HG03280 (cell line): Measurements from ENCODE around the gene TRIP10.
"Not testable (repeated sequence)": the region's sequence is repeated elsewhere in the genome, so short reads cannot be mapped to it uniquely, and the experiment has no call there.

Experiments
- ATAC-seq: cut with Tn5 transposase; IDR thresholded peaks from one replicate; pipeline ENCODE4 v1.9.1; 2021; ENCODE audit warnings: mild to moderate bottlenecking, moderate library complexity; ENCODE audit not compliant: unreplicated experiment

TRIP10 gene

DNA sequence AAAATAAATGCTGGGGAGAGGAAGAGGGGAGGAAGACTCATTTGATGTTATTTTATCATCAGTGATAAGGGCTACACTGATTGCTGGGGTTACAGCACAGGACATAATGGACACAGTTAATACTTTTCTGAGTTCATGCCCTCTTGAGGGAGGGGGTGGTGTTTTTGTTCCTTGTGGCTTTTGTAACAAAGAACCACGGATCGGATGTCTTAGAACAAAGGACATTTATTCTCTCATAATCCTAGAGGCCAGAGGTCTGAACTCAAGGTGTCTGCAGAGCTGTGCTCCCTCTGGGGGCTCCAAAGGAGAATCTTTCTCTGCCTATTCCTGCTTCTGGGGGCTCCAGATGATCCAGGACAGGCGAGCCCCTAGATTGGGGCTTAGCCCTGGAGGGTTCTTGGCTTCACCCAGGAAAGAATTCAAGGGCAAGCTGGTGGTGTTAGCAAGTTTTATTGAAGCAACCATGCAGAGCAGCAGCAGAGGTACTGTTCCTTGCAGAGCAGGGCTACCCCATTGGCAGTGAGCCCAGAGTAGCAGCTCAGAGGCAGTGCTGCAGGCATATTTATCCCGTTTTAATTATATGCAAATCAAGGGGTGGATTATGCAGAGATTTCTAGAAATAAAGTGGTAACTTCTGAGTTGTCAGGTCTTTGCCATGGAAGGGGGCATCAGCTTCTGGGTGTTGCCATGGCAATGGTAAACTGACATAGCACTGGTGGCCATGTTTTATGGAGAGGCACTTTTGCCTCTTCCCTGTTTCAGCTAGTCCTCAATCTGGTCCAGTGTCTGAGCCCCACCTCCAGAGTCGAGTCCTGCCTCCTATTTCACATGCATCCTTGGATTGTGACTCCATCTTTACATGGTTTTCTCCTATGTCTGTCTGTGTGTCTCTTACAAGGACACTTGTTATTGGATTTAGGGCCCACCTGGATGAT, 51.0 kb downstream of the TRIP10 start:
- ATAC-seq = no peak

DNA sequence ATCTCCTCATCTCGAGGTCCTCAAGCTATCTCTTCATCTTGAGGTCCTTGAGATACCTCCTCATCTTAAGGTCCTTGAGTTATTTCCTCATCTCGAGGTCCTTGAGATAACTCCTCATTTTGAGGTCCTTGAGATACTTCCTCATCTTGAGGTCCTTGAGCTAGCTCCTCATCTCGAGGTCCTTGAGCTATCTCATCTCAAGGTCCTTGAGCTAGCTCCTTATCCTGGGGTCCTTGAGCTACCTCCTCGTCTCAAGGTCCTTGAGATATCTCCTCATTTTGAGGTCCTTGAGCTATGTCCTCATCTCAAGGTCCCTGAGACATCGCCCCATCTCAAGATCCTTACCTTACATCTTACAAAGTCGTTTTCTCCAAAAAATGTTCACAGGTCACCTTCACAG, 51.8 kb downstream of the TRIP10 start:
- no peak for ATAC-seq

DNA sequence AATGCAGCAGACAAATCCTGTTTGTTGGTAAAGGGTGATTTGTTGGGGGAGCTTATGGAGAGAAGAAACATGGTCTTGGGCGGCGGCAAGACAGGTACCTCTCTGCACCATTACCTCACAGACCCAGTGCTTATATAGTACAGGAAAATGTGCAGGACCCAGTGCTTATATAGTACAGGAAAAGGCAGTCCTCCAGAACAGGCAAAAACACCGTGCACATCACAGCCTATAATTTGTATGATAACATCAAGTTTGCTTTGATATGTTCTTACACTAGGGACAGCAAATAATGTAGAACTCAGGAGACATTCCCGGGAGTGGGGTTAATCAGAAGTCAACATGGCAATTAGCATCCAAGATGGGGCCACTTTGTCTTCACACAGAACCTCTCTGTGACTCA, 53.9 kb downstream of the TRIP10 start:
- ATAC-seq = no peak

DNA sequence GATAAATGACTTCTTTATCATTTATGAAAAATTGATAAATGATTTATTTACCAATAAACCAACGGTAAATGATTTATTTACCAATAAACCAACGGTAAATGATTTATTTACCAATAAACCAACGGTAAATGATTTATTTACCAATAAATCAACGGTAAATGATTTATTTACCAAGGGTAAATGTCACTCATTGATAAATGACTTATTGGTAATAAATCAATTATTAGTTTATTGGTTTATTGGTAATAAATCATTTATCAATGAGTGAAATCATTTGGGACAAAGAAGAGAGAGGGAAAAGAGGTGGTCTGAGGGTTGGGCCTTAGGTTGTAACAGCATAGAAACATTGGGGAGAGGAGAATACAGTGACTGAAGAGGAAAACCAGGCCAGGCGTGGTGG, 54.5 kb downstream of the TRIP10 start:
- no peak for ATAC-seq

DNA sequence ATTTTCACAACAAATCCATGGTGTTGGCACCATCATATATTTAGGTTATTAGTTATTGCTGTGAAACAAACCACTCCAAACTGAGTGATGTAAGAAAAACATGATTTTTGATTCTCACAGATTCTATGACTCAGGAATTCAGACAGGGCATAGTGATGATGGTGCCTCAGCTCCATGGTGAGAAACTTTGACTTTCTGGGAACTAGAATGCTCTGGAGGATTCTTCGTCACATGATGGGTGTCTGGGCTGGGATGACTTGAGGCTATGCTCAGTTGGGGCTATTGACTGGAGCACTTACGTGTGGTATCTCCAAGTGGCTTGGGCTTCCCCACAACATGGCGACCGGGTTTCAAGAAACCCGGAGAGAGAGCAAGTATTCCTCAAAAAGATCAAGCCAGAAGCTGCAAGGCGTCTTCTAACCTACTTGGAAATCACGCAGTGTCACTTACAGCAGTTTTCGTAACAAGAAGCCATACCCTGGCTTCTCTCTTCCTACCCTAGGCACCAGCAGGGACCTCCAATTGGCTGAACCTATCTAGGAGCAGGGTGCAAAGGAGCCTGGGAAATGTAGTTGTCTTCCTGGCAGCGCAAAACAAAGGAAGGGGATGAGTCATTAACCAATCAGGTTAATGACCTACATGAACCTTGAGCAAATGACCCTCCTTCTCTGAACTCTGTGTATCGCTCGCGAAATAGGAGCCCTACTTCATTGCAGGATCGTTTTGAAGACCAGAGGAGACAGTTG, 55.4 kb downstream of the TRIP10 start:
- no peak for ATAC-seq

DNA sequence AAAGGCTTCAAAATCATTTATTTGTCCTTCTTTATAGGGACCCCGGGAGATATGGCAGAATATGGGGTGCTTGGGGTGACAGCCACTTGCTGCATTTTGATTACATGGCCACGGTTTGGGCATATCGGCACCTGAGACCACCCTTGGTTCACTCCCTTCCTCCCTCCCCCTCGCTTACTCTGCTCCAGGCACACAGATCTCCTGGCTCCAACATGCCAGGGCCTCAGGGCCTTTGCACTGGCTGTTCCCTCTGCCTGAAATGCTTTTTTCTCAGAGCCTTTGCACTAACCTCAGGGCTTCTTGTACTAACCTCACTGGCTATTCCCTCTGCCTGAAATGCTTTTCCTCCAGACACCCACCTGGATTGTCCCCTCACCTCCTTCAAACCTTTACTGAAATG, 56.8 kb downstream of the TRIP10 start:
- ATAC-seq = no peak

DNA sequence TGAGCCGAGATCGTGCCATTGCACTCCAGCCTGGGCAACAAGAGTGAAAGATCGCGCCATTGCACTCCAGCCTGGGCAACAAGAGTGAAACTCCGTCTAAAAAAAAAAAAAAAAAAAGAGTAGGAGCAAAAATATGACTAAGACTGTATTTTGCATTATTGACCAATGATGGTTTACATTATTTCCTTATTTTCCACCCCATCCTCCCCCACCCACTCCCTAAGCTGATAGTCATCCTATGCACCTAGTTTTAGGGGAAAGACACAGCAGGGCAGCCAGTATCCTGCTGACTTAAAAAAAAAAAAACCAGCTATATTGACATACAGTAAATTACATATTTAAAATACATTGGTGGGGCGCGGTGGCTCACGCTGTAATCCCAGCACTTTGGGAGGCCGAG, 58.2 kb downstream of the TRIP10 start:
- ATAC-seq = no peak

DNA sequence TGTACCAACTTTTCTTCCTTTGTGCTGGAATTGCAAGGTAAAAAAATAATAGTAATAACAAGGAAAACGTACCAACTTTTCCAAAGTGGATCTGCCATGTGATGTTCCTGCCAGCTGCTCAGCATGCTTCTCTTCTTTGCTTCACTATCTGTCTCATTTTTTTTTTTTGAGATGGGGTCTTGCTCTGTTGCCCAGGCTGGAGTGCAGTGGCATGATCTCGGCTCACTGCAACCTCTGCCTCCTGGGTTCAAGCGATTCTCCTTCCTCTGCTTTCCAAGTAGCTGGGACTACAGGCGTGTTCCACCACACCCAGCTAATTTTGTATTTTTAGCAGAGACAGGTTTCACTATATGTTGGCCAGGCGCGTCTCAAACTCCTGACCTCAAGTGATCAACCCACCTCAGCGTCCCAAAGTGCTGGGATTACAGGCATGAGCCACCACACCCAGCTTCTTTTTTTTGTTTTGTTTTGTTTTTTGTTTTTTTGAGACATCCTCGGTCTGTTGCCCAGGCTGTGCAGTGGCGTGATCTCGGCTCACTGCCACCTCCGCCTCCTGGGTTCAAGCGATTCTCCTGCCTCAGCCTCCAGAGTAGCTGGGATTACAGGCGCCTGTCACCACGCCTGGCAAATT, 60.8 kb downstream of the TRIP10 start:
- ATAC-seq = not testable (repeated sequence)

DNA sequence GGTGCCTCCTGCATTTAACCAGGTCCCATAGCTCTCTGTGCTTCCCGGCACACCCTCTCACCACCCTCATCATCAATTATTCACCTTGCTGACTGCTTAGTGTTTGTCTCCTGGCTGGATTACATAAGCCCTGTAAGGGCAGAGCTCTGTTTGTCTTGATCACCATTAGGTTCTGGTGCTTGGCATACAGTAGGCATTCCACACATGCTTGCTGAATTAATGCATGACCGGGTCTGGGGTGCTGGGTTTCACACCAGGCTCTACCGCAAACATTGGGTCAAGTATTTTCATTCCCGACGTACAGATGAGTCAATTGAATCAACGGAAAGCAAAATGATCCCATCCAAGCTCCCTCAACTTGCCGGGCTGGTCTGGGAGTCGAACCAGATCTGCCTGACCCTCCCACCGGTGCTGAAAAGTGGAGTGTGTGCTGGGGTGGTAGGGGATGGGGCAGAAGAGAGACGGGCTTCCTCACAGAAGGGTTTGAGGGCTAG, 61.6 kb downstream of the TRIP10 start:
- ATAC-seq = no peak
